Activated naive CD4-positive, alpha-beta T cell treated with anti-CD3 and anti-CD28 coated beads for 36 hours (primary cell): ENCODE measurements around the gene TBC1D17. TPM values are rescaled to one million over a fixed set of nuclear protein-coding genes. Genes with fewer than 3 reads are reported as not detected.
A peak's percentile ranks its signal among the peaks of the same experiment; 100 is the strongest.

ENCODE experiments used
- CTCF ChIA-PET: fragments of 350-600 bp; sonication (Branson Sonifier 250); formaldehyde crosslinking; loops from one replicate; lab custom pipeline; 2021; ENCODE audit warnings: antibody characterized with exemption; lab: Charles Lee
- DNase-seq: peaks from one replicate; pipeline ENCODE4 v3.0.0-alpha.2; 2020
- H3K27ac Mint-ChIP-seq: one replicate; pipeline ENCODE4 v1.8.0; 2021; ENCODE audit warnings: mild to moderate bottlenecking, mixed read lengths
- H3K27me3 Mint-ChIP-seq: one replicate; pipeline ENCODE4 v1.8.0; 2021; ENCODE audit warnings: low read depth, mixed read lengths
- H3K36me3 Mint-ChIP-seq: one replicate; pipeline ENCODE4 v1.8.0; 2021; ENCODE audit warnings: low read depth, mixed read lengths
- H3K4me1 Mint-ChIP-seq: one replicate; pipeline ENCODE4 v1.8.0; 2021; ENCODE audit warnings: low read depth, mixed read lengths
- H3K4me3 Mint-ChIP-seq: one replicate; pipeline ENCODE4 v1.8.0; 2021; ENCODE audit warnings: mild to moderate bottlenecking, moderate library complexity, mixed read lengths
- H3K9me3 Mint-ChIP-seq: one replicate; pipeline ENCODE4 v1.8.0; 2021; ENCODE audit warnings: mixed read lengths
- intact Hi-C: fragments of 100-400 bp; cut with micrococcal nuclease; formaldehyde crosslinking; loops from one replicate; pipeline ENCODE4 v1.15.1; 2023
- total RNA-seq, 2 experiments: library from RNA; stranded (reverse); gene quantifications; one replicate each; pipeline ENCODE4 v1.2.3, GENCODE V29; 2021

The TBC1D17 gene
- 10 to 100 TPM; 29.8 to 32.4 TPM for total RNA-seq

DNA sequence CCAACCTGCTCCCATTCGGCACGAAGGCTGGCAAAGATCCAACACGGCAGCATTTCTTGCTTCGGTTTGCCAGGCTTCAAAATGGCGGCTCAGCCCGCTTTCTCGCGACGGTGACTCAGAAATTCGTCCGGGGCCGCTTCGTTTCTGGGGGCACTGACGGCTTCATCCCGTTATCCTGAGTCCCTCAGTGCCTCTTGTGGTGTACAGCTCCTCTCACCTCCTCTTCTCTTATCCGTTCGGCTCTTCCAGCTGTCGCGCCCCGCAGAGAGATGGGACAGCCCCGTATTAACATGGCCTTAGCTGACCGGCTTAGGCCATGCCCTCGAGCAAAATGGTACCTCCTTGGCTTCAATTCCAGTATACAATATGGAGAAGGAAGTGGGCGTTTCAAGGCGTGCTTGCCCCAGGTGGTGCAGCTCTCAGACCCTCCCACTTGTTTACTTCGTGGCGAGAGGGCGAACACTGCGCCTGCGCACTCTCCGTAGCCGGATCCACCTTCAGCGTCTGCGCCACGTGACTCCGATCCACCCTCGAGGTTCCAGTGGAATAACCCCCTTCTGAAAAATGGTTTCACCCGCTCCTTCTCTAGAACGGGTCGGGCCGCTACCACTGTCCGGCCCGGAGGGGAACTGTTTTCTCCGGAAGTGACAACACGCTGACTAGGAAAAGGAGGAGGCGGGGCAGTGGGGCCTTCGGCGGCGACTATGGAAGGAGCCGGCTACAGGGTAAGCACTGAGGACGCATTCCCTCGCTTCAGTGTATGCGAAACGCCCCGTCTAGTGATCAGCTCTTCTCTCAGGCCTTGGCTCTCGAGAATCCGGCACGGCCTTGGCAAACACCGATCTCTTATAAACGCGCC is at the start of gene TBC1D17, which contains the start of gene AKT1S1:
TBC1D17 (plus strand) TSS at position 683 of the 859 bp plus-strand sequence; CDS start at position 705, 22 bp downstream.
AKT1S1 (minus strand) TSS at position 336 of the 859 bp plus-strand sequence. CDS start 4,060 bp downstream, outside the sequence.
- Mint-ChIP-seq H3K27me3 (no peaks in the 10 kb centered on the region), H3K9me3 (no peaks in the 10 kb centered on the region), H3K36me3 (peaks cover 13% of the 10 kb centered on the region), H3K4me1 (peaks cover 28% of the 10 kb centered on the region), H3K27ac (no peak within 1 kb of the TSS), H3K4me3 (no peak within 1 kb of the TSS)
- peak; percentile 99 for DNase-seq
- CTCF ChIA-PET = interaction anchor here (0.6 kb wide), 2 partner anchors 9 to 256 kb away, joined by 3 read pairs; no protein-coding TSS in a partner anchor
- intact Hi-C loops = loop anchor here (1.0 to 10.0 kb wide), 12 partner anchors 8 to 542 kb away; partner anchors contain the start of genes ATF5, CD37, FUZ and NUP62

DNA sequence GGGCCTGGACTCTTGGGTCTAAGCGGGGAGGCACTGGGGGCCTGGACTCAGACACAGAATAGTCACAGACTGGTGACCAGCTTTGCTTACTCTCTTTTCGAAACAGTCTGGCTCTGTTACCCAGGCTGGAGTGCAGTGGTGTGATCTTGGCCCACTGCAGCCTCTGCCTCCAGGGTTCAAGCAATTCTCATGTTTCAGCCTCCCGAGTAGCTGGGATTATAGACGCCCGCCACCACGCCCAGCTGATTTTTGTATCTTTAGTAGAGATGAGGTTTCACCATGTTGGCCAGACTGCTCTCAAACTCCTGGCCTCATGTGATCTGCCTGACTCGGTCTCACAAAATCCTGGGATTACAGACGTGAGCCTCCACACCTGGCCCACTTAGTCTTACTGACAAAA is 48.3 kb upstream of the TBC1D17 start:
- H3K27me3 Mint-ChIP-seq = no peaks in the 10 kb centered on the region
- H3K4me3 Mint-ChIP-seq = no peak overlapping the region
- no peaks in the 10 kb centered on the region for H3K4me1 Mint-ChIP-seq
- intact Hi-C loops = no loop called here
- no peaks in the 10 kb centered on the region for H3K36me3 Mint-ChIP-seq
- DNase-seq = no peak
- no peak overlapping the region for H3K27ac Mint-ChIP-seq
- CTCF ChIA-PET = no interaction called here
- H3K9me3 Mint-ChIP-seq = no peaks in the 10 kb centered on the region

DNA sequence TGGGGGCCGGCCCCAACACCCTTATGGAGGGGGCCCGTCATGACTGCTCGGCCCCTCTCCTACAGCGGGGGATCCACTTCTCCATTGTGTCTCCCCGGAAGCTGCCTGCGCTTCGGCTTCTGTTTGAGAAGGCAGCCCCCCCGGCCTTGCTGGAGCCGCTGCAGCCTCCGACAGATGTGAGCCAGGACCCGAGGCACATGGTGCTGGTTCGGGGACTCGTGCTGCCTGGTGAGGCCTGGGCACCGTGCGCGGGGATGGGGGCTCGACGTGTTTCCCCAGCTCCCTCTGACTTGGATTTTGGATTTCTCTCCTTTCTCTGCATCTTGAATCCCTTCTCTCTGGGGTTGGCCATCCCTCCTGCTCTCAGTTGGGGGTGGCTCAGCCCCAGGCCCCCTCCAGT is 47.8 kb upstream of the TBC1D17 start:
- Mint-ChIP-seq H3K27ac (no peak overlapping the region), H3K4me3 (no peak overlapping the region), H3K4me1 (no peaks in the 10 kb centered on the region), H3K36me3 (peaks cover 2% of the 10 kb centered on the region), H3K9me3 (no peaks in the 10 kb centered on the region), H3K27me3 (no peaks in the 10 kb centered on the region)
- intact Hi-C loops = no loop called here
- CTCF ChIA-PET = interaction anchor here (0.7 kb wide), 1 partner anchor 1681 kb away, joined by 3 read pairs; no protein-coding TSS in a partner anchor
- no peak for DNase-seq

DNA sequence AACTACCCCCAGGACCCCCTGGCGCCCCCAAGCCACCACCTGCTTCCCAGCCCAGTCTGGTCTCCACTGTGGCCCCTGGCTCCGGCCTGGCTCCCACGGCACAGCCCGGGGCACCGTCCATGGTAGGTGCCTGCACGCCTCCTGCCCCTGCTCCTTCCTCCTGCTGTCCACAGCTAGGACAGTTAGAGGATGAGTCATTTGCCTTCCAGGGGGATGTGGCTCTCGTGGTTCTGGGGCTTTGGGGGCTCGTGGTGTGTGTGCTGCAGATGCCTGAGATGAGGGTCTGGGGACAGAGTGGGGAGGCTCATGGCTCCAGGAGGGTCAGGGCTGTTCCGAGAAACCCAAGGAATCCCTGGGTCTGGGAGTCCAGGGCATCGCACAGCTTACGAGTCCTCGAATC is 46.7 kb upstream of the TBC1D17 start:
- H3K9me3 Mint-ChIP-seq = no peaks in the 10 kb centered on the region
- H3K27me3 Mint-ChIP-seq = no peaks in the 10 kb centered on the region
- CTCF ChIA-PET = interaction anchor here (0.8 kb wide), 1 partner anchor 113 kb away, joined by 3 read pairs; no protein-coding TSS in a partner anchor
- DNase-seq = no peak
- H3K27ac Mint-ChIP-seq = no peak overlapping the region
- H3K4me1 Mint-ChIP-seq = no peaks in the 10 kb centered on the region
- H3K4me3 Mint-ChIP-seq = no peak overlapping the region
- intact Hi-C loops = no loop called here
- peaks cover 4% of the 10 kb centered on the region for H3K36me3 Mint-ChIP-seq

DNA sequence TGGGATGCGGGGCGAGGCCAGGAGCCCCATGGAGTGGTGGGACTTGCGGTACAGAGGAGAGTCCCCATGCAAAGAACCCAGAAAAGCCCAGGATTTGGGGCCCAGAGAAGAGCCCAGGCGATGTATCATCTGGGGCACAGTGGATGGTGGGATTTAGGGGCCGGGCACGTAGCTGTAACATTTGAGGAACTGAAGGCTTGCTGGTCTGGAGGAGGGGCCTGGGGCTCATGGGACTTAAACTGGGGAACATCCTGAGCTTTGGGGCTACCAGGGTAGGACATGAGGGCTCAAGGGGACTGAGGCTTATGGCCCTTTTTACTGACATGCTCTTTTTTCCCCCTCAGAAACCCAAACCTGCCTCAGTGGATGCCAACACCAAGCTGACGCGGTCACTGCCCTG is 45.9 kb upstream of the TBC1D17 start:
- Mint-ChIP-seq H3K9me3 (no peaks in the 10 kb centered on the region), H3K4me3 (no peak overlapping the region), H3K27ac (no peak overlapping the region), H3K4me1 (no peaks in the 10 kb centered on the region), H3K36me3 (peaks cover 4% of the 10 kb centered on the region), H3K27me3 (no peaks in the 10 kb centered on the region)
- CTCF ChIA-PET = no interaction called here
- DNase-seq = no peak
- intact Hi-C loops = no loop called here

DNA sequence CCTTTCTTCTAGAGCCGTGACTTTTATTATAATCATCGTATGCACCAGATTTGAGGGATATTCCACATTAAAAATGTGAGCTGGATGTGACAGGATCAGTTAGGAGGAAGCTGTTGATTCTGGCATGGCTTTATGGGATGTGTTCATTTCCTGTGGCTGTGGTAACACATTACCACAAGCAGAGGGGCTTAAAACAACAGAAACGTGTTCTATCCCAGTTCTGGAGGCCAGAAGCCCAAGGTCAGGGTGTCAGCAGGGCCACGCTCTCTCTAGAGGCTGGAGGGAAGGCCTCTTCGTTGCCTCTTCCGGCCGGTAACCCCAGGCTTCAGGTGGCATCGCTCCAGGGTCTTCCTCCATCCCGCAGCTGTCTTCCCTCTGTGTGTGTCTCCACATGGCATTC is 44.9 kb upstream of the TBC1D17 start:
- peaks cover 9% of the 10 kb centered on the region for H3K36me3 Mint-ChIP-seq
- H3K4me1 Mint-ChIP-seq = no peaks in the 10 kb centered on the region

DNA sequence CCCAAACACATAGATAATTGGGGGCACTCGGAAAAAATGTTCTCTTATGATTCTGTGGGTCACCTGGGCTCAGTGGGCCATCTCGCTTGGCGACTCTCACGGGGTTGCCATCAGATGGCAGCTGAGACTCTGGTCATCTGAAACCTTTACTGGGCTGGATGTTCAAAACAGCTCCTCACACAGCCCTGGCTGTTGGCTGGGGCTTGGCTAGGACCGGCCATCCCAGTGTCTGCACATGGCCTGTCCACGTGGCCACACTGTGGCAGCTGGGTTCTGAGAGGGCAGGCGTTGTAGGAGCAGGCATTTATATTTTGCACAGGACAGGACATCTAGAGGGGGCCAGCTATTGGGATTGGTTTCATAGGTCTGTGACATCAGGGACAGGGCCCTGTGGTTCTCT is 43.9 kb upstream of the TBC1D17 start:
- intact Hi-C loops = no loop called here
- Mint-ChIP-seq H3K4me1 (no peaks in the 10 kb centered on the region), H3K27me3 (no peaks in the 10 kb centered on the region), H3K4me3 (no peak overlapping the region), H3K36me3 (peaks cover 13% of the 10 kb centered on the region), H3K27ac (no peak overlapping the region), H3K9me3 (no peaks in the 10 kb centered on the region)
- DNase-seq = no peak
- CTCF ChIA-PET = interaction anchor here (0.6 kb wide), 1 partner anchor 1564 kb away, joined by 3 read pairs; no protein-coding TSS in a partner anchor

More for the DNA sequence above, 44.9 kb upstream of the TBC1D17 start:
- Mint-ChIP-seq H3K27me3 (no peaks in the 10 kb centered on the region), H3K4me3 (no peak overlapping the region), H3K9me3 (no peaks in the 10 kb centered on the region), H3K27ac (no peak overlapping the region)
- DNase-seq = no peak
- CTCF ChIA-PET = no interaction called here
- intact Hi-C loops = no loop called here

DNA sequence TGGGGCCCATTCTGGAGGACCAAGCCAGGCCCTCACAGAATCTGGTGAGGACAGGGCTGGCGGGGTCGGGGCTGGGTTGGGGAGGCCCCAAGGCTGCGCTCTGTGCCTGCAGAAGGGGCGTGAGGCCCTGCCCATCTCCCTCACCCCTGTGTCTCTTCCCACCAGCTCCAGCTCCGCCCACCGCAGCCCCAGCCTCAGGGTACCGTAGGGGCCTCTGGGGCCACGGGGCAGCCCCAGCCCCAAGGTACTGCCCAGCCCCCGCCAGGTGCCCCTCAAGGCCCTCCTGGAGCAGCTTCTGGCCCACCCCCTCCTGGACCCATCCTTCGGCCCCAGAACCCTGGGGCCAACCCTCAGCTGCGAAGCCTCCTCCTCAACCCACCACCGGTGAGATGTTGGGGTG is 41.9 kb upstream of the TBC1D17 start:
- no peak overlapping the region for H3K4me3 Mint-ChIP-seq
- H3K27me3 Mint-ChIP-seq = no peaks in the 10 kb centered on the region
- H3K27ac Mint-ChIP-seq = no peak overlapping the region
- no peaks in the 10 kb centered on the region for H3K4me1 Mint-ChIP-seq
- no peak for DNase-seq
- peaks cover 16% of the 10 kb centered on the region for H3K36me3 Mint-ChIP-seq
- H3K9me3 Mint-ChIP-seq = no peaks in the 10 kb centered on the region
- intact Hi-C loops = no loop called here
- CTCF ChIA-PET = no interaction called here

DNA sequence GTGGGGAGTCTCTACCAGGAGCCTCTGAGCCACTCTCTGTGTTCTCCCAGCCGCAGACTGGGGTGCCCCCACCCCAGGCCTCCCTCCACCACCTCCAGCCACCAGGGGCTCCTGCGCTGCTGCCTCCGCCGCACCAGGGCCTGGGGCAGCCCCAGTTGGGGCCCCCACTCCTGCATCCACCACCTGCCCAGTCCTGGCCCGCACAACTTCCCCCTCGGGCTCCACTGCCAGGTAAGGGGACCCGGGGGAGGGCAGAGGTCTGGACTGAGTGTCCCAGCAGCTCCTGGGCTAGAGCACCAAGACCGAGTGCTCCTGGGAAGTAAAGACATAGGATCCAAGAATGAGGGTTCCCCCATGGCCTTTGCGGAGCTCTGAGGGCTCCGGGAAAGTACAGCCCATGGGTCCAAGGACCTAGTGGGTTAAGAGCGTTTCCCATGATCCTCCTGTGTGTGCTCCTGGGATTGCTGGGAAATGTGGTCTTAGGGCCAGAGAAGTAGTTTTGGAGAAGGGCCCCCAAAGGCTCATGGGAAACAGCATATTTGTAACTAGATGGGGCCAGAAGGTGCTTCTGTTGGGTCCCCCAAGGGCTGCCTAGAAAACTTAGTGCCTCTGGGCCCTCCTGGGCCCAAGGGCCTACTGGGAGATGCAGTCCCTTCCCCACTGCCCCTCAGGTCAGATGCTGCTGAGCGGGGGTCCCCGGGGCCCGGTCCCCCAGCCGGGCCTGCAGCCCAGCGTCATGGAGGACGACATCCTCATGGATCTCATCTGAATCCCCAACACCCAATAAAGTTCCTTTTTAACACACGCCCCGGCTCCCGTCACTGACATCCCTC is 41.1 kb upstream of the TBC1D17 start:
- DNase-seq = no peak
- Mint-ChIP-seq H3K27ac (no peak overlapping the region), H3K4me1 (no peaks in the 10 kb centered on the region), H3K27me3 (no peaks in the 10 kb centered on the region), H3K9me3 (no peaks in the 10 kb centered on the region), H3K4me3 (no peak overlapping the region), H3K36me3 (peaks cover 16% of the 10 kb centered on the region)
- CTCF ChIA-PET = no interaction called here
- intact Hi-C loops = no loop called here

DNA sequence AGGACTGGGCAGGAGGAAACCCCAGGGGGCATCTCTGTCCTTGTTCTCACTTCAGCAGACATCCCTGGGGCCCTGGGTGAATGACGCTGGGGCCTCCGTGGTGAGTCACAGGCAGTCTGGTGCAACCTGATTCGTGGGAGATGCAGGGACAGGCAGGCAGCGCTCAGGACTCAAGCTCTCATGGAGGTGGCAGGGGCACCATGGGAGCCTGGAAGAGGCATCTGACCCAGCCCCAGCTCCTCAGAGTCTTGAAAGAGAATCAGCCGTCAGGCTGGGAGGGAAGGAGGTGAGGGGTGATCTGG is 40.5 kb upstream of the TBC1D17 start:
- no peak overlapping the region for H3K27ac Mint-ChIP-seq
- H3K27me3 Mint-ChIP-seq = no peaks in the 10 kb centered on the region
- no peak overlapping the region for H3K4me3 Mint-ChIP-seq
- H3K9me3 Mint-ChIP-seq = no peaks in the 10 kb centered on the region
- no peak for DNase-seq
- CTCF ChIA-PET = no interaction called here
- intact Hi-C loops = no loop called here
- no peaks in the 10 kb centered on the region for H3K4me1 Mint-ChIP-seq
- peaks cover 16% of the 10 kb centered on the region for H3K36me3 Mint-ChIP-seq

DNA sequence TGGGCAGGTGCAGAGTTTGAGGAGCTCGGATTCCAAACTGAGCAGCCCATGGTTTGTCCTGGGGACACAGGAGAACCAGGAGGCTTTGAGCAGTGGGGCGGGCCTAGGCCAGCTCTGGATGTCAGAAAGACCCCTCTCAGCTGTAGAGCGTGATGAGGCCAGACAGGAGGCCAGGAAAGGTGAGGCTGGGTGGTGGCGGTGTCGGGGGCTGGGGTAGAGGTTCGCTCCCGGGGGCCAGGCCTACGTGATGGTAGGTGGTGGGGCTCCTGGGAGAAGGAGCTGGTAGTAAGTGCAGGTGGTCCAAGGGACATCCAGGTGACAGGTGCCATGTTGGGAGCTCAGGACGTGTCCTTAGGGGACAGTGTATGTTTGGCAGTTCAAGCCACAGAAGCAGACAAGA is 40.1 kb upstream of the TBC1D17 start:
- intact Hi-C loops = no loop called here
- H3K4me1 Mint-ChIP-seq = no peaks in the 10 kb centered on the region
- no peak for DNase-seq
- peaks cover 16% of the 10 kb centered on the region for H3K36me3 Mint-ChIP-seq
- no peak overlapping the region for H3K27ac Mint-ChIP-seq
- no peaks in the 10 kb centered on the region for H3K27me3 Mint-ChIP-seq
- no peak overlapping the region for H3K4me3 Mint-ChIP-seq
- CTCF ChIA-PET = no interaction called here
- no peaks in the 10 kb centered on the region for H3K9me3 Mint-ChIP-seq

DNA sequence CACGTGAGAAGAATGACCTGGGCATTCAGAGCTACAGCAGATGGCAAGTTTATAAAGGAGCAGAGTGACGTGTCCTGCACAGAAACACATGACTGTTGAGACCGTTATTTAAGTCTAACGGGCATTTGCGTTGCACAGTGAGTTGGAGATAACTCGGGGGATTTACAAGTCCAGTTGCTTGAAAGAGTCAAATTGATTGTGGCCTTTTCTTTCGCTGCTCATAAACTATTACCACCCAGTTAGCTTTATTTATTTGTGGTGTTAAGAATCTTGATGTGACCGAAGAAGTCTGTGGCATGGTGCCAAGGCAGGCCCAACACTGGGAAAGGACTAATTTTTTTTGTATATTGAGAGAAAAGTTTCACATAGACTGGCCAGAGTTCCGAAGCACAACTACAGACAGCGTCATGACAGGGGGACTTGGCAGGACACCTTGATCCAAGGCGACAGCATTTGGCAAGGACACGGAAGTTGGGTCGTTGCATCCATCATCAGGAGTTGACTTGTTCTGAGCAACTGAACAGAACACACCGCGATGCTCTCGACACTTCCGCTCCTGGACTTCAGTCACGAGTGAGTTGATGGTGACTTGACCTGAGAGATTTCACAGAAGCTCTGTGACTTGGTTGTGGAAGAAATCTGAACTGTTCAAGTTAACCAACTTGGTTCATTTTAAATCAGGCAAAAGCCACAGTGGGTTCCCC is 38.5 kb upstream of the TBC1D17 start:
- Mint-ChIP-seq H3K27me3 (no peaks in the 10 kb centered on the region), H3K27ac (no peak overlapping the region), H3K36me3 (peaks cover 16% of the 10 kb centered on the region), H3K4me3 (no peak overlapping the region), H3K4me1 (no peaks in the 10 kb centered on the region), H3K9me3 (no peaks in the 10 kb centered on the region)
- intact Hi-C loops = no loop called here
- CTCF ChIA-PET = no interaction called here
- DNase-seq = no peak
